ENCODE measurements around the gene SDHAF2.
A peak's percentile ranks its signal among the peaks of the same experiment; 100 is the strongest.

GRCh38 chr11:61429691-61430582 lies at the start of gene SDHAF2, which contains the start of gene CPSF7:
- TF ChIP-seq CTCF (IDR thresholded peaks at IDR 0.05) (no peak), EP300 (IDR thresholded peaks at IDR 0.05) (no peak), POLR2A (IDR thresholded peaks at IDR 0.05) (peak; percentile 20 to 85)
